A549 treated with CORT108297 at 1 μM for 4 hours (cell line): ENCODE measurements around the gene SYT3. TPM values are rescaled to one million over a fixed set of nuclear protein-coding genes. Genes with fewer than 3 reads are reported as not detected.

Experiments
- total RNA-seq: library from RNA; stranded (reverse); fragments of 200-300 nt; extraction: Qiagen RNA extraction; gene quantifications from 5 replicates; pipeline ENCODE4 v1.2.3, GENCODE V29; 2022

The SYT3 gene
- 0.37 to 0.63 TPM (median 0.47 TPM) in 5 replicates for total RNA-seq

GRCh38 chr19:50639121-50640112 is at the start of gene SYT3:
SYT3 (minus strand) TSS chr19:50639881; CDS start chr19:50637411, 2,470 bp downstream.

GRCh38 chr19:50649433-50650391 is 10.0 kb upstream of the SYT3 start, which contains the start of gene C19orf81:
C19orf81 (plus strand) TSS chr19:50649445; CDS start chr19:50649445, 0 bp downstream.

Other genes with a start within 250 kb of the SYT3 start
- gene SPIB, start 220.9 kb downstream of the SYT3 start, total RNA-seq: 0.26 to 0.52 TPM (median 0.34 TPM) in 4 of 5 replicates, not detected in the other
- gene MYBPC2, start 207.0 kb downstream of the SYT3 start, total RNA-seq: 0.02 TPM in 2 of 5 replicates, not detected in the others
- 109 to 164 TPM (median 160 TPM) in 5 replicates for gene EMC10, start 163.4 kb downstream of the SYT3 start, total RNA-seq
- 1.8 to 2.4 TPM (median 2.0 TPM) in 5 replicates for gene GARIN5A, start 163.0 kb downstream of the SYT3 start, total RNA-seq
- gene JOSD2, start 128.7 kb downstream of the SYT3 start, total RNA-seq: 52.7 to 92.9 TPM (median 89.0 TPM) in 5 replicates
- not detected in 5 replicates for gene ASPDH, start 126.0 kb downstream of the SYT3 start, total RNA-seq
- gene LRRC4B, start 71.4 kb downstream of the SYT3 start, total RNA-seq: 0.37 to 0.93 TPM (median 0.67 TPM) in 5 replicates
- gene C19orf81, start 9.6 kb upstream of the SYT3 start, total RNA-seq: 3.4 to 12.3 TPM (median 11.5 TPM) in 5 replicates
- gene SHANK1, start 79.9 kb upstream of the SYT3 start, total RNA-seq: 0.03 to 0.37 TPM (median 0.21 TPM) in 5 replicates
- 6.0 to 10.9 TPM (median 10.5 TPM) in 5 replicates for gene CLEC11A, start 83.5 kb upstream of the SYT3 start, total RNA-seq
- not detected in 5 replicates for gene GPR32, start 130.6 kb upstream of the SYT3 start, total RNA-seq
- not detected in 5 replicates for gene ACP4, start 150.5 kb upstream of the SYT3 start, total RNA-seq
- gene KLK1, start 183.9 kb upstream of the SYT3 start, total RNA-seq: 0.13 to 0.29 TPM (median 0.20 TPM) in 4 of 5 replicates, not detected in the other
- gene KLK15, start 193.7 kb upstream of the SYT3 start, total RNA-seq: not detected in 5 replicates
- gene KLK3, start 215.0 kb upstream of the SYT3 start, total RNA-seq: not detected in 5 replicates
- gene KLK2, start 233.6 kb upstream of the SYT3 start, total RNA-seq: 0.08 to 0.17 TPM (median 0.15 TPM) in 3 of 5 replicates, not detected in the others